Cerebellar nuclear complex (tissue), 1 donor: Measurements from ENCODE around the gene SHLD2.
"Not testable (repeated sequence)": the region's sequence is repeated elsewhere in the genome, so short reads cannot be mapped to it uniquely, and the experiment has no call there.

Source experiments
- DNase-seq, 2 experiments: peaks; one replicate each; lab custom pipeline; 2025; lab: John Stamatoyannopoulos, UW

The SHLD2 gene

DNA sequence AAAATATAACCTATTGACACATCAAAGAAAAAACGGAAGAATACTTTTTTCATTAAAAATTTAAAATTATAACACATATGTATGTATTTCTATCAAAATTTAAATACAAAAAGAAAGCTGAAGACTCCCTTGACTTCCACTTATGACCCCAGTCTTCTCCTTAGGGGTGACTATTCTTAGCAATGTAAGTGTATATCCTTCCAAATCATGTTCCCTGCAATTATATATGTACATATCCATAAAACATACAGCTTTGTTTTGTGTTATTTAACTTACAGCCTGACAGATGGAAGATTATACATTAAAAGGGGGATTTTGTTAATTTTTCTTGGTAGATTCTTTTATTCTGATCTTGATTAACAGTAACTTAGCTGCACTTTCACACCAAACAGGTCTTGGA is 9.5 kb upstream of the SHLD2 start:
- no peak for DNase-seq

DNA sequence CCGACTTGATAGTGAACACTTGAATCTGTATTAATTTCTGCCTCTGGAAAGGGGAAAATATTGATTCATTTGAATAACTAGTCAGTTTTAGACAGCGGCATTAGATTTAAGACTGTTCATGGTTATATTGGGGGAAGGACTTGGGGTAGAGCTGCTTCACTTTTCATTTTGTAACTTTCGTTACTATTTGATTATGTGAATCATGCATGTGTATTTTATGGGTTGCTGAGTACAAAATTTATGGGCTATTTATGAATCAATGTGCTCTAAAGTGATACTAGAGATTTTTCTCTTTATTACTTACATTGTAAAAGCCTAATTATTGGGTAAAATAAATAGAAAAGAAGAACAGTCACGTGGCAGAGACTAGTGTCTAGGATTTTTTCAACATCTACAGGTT is 5.3 kb upstream of the SHLD2 start:
- no peak for DNase-seq

DNA sequence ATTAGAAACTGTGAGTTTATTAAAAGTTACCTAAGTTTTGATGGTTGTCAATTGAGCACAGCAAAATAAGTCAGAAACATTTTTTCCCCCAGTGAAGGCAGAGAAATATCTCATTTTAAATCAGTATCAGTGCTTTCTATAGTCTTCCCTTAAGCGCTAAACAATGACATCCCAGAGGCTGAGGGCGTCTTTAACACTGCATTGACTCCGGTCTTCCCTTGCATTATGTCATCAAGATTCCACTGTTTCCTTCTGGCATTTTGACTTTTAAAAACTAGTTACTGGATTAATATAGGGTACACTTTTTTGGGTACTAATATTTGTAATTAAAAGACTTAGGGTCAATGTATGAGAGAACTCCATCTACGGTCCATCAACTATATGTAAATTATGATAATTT is 4.2 kb upstream of the SHLD2 start:
- no peak for DNase-seq

DNA sequence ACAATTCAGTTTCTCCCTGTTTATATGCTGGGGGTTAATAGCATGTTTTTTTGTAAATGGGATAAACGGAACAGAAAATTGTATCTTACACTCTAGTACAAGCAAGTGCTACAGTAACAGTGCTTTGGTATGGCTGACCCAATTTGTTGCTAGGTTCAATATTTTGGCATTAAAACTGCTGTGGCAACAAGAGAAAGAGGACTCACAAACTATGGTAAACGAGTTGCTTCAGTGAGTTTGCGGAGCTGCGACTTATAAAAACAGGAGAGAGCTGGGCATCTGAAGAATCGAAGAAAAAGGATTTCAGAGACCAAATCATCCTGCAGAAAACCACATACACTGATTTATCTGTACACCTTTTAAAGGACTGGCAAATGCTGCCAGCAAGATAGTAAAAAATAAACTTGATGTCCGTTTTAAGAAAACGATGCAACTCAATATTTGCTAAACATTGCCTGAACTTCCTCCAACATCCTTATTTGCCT is 2.6 kb upstream of the SHLD2 start:
- DNase-seq = no peak

DNA sequence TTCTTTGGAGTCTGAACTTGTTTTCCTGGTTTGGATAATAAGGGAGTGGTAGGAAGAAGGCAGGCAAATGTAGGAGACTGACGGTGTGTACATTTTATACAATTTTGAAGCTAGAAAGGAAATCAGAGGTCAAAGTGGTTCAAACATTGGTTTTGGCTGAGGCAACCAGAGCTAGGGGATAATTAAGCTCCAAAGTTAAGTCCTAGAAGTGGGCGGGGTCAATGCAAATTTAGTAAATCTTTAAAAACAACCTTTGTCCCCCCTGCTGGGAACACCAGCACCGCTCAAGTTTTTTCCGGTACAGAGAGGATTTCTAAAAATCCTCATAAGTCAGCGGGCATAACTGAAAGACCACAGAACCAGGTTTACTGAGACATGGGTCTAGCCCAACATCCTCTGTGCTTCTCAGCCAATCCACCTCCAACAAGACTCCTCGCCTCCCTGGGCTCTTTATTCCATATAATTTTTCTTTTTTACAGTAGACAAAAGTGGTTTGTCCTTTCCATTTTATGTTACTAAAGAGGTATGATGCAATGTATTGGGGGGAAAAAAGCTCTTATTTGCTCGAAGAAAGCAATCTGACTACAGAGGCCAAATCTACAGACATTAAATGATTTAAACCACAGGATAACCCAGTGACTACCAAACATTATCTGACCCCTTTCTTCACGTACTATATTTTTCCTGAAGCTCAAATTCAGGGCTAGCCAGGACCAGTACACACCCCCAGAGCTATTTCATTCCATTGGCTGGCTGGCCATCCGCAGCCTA is 2.0 kb upstream of the SHLD2 start:
- no peak for DNase-seq

DNA sequence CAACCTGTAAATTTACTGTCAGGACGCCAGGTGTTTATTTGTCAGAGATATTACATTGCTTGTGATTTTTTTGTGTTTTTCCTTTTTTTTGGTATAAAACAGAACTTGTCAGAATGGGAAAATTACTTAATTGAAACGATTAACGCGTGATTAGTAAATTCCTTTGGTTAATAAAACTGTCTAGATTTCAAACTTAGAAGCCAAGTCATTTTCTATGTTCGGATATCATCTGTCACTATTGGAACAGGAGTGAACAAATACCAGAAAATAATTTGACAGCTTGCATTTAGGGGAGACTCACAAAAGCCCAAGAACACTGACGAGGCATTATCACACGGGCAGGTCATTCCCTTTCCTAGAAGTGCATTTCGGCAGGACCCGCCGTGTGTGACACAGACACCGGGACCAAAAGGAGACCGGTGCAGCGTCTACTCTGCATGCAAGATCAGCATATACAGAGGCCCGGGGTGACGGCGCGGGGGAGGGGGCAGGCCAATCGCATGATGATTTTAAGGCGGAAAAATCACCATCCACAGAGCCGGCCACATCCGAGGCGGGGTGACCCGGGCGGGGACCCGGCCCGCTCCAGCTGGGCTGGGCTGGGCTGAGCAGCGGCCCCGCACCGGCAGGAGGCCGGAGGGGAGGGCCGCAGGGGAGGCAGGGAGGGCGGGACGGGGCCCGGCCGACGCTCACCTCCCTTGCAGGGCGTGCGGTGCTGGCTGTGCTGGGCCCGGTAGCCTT is 1.2 kb upstream of the SHLD2 start:
- DNase-seq = peak in 1 of 2 experiments; percentile 12

DNA sequence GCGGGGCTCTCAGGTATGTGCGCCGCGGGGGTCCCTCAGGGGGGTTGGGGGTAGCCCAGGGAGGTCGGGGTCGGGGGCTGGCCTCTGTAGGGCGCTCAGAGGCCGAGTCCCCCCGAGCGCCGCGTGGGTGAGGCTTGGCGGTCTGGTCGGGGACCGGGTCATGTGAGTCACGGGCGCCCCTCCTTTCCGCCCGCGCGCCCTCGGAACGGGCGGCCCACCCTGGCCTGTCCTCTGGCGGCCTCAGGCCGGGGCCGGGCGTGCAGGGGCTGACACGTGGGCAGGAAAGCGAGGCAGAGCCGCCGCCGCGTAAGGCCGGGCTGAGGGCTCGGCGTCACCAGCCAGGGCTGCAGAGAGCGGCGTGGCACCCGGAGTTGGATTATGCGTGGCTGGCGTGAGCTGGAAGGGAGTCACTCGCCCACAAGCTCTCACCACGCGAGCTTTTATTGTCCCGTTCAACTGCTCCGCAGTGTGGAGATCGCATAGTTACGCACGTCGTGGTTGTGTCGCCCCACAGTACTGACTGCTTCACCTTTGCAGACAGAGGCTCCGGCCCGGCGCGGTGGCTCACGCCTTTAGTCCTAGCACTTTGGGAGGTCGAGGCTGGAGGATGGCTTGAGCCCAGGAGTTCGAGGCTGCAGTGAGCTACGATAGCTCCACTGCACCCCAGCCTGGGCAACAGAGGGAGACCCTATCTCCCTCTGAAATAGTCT is 385 bp downstream of the SHLD2 start:
- DNase-seq = no peak

DNA sequence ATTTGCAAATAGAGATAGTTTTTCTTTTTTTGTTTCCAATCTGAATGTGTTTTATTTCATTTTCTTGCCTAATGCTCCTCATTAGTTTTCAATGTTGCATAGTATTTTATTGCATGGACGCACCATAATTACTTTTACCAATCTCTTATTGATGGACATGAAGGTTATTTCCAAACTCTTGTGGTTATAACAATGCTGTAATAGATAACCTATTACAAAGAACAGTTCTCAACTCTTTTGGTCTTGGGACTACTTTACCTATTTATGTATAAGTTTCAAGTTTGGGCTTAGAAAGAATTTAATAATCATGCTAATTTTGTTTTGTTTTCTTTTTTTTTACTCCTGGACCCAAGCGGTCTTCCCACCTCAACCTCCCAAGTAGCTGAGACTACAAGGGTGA is 7.0 kb downstream of the SHLD2 start:
- DNase-seq = no peak

DNA sequence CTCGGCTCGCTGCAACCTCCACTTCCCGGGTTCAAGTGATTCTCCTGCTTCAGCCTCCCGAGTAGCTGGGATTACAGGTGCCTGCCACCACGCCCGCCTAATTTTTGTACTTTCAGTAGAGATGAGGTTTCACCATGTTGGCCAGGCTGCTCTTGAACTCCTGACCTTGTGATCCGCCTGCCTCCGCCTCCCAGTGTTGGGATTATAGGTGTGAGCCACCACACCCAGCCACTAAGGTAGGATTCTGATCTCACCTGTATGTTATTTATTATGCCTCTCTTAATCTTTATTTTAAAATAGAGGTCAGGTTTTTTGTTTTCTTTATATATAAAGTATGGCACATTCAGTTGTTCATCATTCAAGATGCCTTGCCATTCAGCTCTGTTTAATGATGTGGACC is 9.7 kb downstream of the SHLD2 start:
- not testable (repeated sequence) for DNase-seq

DNA sequence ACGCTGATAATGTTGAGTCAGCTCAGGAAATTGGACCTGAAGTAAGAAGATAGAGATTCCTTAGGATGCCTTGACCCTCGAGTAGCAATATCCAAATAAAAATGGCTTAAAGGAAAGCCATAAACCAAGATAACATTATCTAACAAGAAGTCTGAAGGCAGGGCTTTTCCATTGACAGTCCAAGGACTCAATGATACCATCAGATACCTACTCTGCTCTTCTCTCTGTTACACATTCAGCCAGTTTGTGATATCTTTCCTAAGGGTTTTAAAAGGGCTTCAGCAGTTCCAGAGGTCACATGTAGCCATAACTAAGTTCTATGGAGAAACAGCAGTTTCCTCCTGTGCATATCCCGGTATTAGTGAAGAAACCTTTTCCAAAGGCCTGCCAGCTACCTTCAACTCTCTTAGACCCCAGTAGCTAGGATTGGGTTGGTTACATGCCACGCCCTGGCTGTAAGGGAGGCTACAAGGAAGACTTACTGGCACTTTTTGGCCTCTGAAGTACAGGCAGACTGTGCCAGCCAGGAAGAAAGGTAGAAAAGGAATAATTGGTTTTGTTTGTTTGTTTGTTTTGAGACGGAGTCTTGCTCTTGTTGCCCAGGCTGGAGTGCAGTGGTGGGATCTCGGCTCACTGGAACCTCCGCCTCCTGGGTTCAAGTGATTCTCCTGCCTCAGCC is 10.6 kb downstream of the SHLD2 start:
- no peak for DNase-seq

DNA sequence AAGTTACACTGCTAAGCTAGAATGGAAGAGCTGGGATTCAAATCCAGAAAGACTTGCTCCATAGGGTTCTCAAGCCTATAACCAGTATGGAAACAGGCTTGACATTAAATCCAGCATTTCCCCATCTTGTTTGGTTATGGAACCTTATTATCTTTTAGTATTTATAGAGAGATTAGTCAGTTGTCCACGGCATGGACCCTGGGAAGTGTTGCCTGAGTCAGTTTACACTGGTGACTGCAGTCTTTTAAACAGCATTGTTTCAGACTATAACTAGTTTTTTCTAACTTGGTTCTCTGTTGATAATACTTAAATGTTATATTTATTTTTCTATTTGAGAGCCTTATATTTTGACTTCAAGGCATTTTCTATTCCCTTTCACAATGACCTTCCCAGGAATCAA is 23.1 kb downstream of the SHLD2 start:
- not testable (repeated sequence) for DNase-seq

DNA sequence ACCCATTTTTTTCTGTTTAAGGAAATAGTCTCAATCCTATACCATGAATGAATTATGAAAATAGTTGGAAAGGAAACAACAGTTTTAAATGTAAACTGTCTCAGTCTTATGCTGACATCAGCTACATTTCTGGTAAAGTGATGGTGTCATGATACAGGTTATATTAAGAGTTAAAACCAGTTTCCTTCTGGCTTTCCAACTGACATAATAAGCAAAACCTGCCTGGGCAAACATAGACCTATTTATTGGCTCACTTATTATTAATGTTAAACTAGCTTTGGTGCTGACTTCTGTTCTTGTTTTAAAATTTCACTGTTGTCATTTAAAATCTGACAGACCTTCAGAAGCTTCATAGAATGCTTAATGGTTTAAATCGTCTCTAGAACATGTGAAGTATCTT is 24.0 kb downstream of the SHLD2 start:
- DNase-seq = not testable (repeated sequence)

DNA sequence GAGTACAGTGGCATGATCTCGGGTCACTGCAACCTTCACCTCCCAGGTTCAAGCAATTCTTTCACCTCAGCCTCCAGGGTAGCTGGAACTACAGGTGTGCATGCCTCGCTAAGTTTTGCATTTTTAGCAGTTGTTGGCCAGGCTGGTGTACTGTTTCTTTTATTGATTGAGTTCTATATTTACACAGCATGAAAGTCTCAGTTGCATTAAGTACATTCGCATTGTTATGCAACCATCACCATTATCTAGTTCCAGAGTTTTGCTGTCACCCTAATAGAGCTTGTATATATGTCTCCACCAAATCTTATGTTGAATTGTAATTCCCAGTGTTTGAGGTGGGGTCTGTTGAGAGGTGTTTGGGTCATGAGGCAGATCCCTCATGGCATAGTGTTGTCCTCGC is 28.3 kb downstream of the SHLD2 start:
- not testable (repeated sequence) for DNase-seq

DNA sequence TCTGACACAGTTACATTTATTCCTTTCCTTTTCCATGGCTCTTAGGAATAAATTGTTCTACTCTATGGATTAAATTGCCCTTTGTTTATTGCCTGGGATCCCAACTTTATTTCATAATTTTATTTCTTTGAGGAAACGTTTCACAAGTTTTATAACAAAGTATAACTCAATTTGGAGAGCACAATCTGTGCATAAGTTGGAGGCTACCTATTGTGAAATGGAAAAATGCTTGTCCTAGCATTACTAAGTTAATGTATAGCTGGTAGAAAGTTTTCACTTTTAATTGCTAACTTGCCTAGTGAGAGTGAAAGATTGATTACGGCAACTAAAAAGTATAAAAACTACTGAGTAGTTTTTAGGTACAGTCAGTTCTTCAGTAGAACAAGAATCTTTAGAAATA is 32.0 kb downstream of the SHLD2 start:
- not testable (repeated sequence) for DNase-seq

DNA sequence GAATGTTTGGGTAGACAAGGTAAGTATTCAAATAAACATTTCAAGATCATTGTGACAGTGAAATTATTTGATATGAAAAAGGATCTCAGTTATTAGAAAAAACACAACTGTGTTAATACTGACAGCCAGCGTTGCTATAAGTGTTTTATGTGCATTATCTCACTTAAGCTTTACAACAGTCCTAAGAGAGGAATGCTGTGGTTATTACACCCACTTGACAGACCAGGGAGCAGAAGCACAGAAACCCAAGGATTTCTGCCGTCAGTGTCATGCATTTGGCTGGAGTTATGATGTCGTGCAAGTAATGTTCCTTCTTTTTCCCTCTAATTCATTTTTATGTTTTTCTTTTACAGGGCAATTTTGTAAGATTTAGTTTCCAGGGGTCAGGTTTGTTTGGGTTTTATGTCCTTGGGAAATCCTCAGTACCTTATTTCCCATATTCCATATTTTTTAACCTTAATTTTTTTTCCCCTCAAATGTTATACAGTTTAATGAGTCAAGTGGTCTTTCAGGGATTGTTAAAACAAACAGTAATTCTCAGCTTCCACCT is 32.7 kb downstream of the SHLD2 start:
- DNase-seq = not testable (repeated sequence)

DNA sequence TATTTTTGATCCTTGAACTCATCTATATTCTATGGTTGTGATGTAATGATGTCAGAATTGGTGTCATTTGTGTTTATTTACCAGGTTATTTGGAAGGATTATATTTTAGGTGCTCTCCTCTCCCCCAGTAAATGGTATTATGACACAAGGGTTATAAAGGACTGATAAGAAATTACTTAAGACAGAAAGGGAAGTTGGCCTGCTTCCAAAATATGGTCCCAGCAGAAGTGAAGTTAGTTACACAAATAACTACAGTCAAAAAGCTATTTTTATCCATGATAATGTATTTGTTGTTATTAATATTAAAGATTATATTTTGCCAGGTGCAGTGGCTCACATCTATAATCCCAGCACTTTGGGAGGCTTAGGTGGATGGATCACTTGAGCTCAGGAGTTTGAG is 37.2 kb downstream of the SHLD2 start:
- not testable (repeated sequence) for DNase-seq

DNA sequence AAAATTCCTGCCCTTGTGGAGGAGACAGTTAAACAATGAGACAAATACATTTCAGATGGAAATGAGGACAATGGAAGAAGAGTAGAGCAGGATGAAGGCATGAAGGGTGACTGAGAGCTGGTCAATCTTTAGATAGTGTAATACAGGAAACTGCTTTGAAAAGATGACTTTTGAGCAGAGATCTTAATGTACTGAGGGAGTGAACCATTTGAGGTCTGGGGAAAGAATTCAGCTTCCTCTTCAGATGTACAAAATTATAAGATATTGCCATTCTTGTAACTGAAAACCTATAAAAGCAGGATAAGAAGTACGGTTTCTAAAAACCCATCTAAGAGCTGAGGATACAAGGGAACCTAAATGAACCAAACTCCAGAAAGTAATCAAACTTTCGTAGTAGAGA is 38.9 kb downstream of the SHLD2 start:
- DNase-seq = not testable (repeated sequence)

DNA sequence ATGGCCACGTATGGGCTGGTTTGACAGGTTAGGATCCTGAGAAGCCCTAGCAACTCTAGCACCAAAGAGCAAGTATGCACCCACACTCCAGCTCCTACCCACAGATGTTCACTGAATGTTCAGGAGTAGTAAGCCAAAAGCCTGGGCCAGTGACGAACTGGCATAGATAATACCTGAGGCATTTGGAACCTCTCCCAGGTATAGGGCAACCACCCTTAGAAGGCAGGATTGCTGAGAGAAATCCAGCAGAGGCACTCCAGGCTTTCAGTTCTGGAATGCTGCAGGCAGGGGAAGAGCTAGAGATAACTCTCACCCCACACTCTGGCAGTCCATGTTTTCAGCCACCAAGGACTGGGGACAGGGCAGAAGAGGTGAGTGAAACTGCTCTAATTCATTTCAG is 39.4 kb downstream of the SHLD2 start:
- DNase-seq = not testable (repeated sequence)

DNA sequence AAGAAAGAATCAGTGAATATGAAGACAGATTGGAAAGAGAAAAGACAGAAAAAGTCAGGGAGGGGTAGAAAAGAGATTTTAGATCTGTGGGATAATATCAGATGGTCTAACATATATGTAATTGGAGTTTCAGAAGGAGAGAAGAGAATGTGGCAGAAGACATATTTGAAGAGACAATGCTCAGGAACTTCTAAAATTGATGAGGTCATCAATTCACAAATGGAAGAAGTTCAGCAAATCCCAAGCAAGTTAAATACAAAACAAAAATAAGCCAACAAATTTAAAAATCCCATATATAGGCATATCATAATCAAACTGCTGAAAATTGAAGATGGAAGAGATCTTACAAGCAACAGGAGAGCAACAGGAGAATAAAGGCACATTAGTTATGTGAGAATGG is 42.5 kb downstream of the SHLD2 start:
- not testable (repeated sequence) for DNase-seq

DNA sequence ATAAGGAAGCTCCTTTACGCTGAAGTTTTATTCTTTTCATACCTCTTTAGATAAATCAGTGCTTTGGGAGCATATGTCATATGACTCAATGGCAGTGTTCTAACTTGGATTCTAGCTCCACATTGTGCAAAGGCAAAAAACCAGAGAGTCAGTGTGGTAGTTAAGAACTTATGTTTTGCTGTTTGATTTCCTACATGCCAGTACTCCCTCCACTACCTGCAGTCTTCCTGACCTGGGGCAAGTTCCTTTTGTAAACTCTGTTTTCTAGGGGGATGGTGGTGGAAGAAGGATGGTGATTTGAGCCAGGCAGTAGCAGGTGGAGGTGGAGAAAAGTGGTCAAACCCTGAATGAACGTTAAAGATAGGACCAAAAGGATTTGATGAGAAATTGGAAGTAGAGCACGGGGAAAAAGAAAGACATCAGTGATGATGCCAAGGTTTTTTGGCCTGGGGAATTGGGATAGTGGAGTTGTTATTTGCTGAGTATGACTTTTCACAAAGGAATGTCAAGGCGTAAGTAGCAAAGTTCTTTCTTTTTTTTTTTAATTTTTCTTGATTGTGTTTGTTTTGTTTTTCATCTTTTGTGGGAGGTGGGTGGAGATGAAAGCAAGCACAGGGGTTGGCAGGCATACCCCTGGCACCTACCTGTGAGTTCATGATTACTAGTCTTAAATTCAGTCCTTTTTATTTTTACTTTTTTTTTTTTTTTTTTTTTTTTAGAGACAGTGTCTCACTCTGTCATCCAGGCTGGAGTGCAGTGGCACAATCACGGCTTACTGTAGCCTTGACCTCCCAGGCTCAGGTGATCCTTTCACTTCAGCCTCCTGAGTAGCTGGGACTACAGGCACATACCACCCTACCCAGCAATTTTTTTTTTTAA is 47.5 kb downstream of the SHLD2 start:
- not testable (repeated sequence) for DNase-seq

DNA sequence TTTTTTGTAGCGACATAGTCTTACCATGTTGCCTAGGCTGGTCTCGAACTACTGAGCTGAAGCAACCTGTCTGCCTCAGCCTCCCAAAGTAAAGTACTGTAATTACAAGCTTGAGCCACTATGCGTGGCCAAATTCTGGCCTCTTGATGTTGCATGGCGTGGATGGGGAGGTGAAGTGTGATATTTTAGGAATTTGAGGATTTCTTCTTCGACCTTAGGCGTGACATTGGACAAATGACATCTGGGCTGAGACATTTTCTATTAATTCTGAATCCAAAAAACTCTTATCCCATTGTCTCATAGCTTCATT is 48.1 kb downstream of the SHLD2 start:
- DNase-seq = not testable (repeated sequence)
